NCI-H446 treated with DMSO at 0.1 percent for 48 hours (cell line): ENCODE results near the gene STXBP3.
A peak's percentile ranks its signal among the peaks of the same experiment; 100 is the strongest.
"Not testable (repeated sequence)": the region's sequence is repeated elsewhere in the genome, so short reads cannot be mapped to it uniquely, and the experiment has no call there.

ENCODE experiments used
- DNase-seq: peaks from one replicate; lab custom pipeline; 2025; lab: John Stamatoyannopoulos, UW

STXBP3 gene

DNA sequence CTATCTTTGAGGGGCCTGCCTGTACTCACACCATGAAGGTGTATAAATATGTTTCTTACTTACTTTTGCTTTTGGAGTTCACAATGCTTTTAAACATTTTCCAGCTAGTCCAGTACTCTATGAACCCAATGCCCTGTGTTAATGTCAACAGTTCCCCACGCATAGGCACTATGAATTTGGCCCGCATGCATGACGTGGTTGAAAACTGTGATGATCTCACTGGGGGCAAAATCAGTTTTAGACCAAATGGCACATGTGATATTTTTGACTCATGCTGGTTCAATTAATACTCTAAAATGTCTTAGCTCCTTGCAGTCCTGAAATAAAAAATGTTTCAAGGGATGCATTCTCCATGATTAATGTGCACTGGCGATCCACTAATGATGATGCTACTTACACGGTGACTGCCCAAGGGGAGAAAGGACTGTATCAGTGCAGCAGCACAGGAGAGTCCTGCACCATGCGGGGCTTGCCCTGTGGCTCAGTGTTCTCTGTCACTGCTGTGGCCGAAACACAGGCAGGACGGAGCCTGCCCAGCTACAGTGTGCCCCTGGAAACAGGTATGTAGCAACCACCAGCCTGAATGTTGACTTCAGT is 18.0 kb upstream of the STXBP3 start:
- DNase-seq: no peak

GRCh38 chr1:108729481-108729880 is 17.0 kb upstream of the STXBP3 start:
- DNase-seq: no peak

DNA sequence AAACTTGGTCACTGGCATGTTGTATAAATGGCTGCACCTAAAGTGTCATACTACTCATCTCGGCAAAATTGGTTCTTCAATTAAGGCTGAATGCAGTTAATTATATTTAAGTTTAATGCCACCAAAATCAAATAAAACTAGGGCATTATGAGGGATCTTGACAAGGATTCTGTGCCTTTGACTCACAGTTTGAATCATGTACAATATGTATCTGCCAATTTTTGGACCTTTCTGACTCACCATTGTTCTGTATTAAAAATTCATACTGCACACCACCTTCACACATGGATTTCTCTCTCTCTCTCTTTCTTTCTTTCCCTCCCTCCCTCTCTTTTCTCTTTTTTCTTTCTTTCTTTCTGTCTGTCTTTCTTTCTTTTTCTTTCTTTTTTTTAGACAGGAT is 14.1 kb upstream of the STXBP3 start:
- DNase-seq: no peak

DNA sequence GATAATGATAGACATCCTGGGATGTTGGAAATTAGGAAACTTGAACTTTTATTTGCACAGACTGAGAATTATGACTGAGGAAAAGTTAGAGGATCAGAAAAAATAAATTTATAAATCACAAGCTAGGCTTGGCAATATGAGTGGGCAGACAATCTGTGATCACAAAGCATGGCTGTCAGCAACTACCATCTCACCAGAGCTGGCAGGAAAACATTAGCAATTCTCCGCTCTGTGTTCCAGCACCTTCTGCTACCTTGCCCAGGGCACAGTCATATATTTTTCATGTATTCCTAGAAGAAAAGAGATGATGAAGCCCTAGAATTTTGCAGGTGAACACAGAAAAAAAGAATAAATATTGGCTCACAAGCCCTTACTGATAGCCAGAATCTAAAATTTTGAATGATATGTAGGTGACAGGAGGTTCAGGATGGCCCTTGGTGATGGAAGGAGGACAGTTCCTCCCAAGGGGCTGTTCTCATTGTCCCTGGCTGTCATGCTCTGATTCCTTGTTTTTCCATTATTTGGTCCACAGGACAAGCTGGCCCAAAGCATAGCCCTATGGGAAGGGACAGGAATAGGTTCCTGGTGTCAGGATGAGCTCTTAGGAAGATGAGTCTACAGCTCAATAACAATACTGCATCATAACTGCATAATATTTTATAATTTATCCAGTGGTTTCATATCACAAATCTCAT is 12.2 kb upstream of the STXBP3 start:
- DNase-seq: no peak

GRCh38 chr1:108742253-108742652 is 4.2 kb upstream of the STXBP3 start:
- no peak for DNase-seq

DNA sequence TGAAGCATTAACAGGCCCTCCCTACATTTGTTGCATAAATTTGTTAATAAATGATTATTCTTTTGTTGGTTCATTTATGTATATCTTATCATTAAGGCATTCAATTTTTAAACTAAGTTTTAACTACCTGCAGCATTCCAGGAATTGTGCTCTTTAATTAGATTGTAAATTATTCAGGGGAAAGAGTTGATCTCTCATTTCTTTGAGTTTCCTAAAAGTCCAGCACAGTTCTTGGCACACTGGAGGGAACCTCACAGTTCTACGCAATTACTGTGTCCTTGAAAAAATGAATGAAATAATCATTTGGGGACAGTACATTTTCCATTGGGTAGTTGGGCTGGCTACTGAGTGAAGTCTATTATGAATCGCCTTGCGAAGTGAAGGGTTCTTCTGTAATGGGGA is 493 bp upstream of the STXBP3 start:
- DNase-seq: no peak

- DNase-seq: peak; percentile 50
Observed at GRCh38 chr1:108747171-108747850, 837 bp downstream of the STXBP3 start.

DNA sequence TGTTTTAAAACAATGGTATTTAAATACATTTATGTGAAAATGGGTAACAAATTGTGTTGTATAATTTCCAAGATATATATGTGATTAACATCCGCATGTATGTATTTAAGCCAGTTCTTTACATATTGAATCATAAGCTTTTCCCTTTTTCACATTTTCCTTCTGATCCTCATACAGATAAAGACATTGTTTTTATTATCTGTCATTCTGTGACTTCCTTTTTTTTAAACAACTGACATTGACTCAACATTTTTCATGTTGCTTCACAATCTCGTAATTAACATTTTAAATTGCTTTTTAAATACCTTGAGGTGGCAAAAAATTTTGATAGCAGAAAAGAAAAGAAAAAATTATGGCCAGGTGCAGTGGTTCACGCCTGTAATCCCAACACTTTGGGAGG is 1.4 kb downstream of the STXBP3 start:
- DNase-seq: no peak

- DNase-seq: no peak
Observed at GRCh38 chr1:108749081-108749480, 2.6 kb downstream of the STXBP3 start.

GRCh38 chr1:108750476-108751181 is 4.2 kb downstream of the STXBP3 start:
- peak; percentile 37 for DNase-seq

DNA sequence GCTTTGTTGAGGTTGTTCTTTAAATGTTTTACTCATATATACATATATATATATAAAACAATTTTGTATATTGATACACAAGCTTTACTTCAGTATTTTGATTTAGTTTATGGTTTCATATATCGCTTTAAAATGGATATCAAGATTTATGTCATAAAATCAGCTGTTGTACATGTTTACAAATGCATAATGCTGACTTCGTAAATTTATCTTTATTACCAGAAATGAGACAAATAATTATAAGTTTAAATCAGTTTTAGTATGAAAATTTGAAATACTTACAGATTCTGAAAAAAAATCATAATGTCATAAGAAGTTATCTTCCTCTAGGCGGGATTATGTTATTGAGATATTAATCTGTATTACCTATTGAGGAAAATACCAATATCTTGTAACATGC is 6.9 kb downstream of the STXBP3 start:
- no peak for DNase-seq

- DNase-seq: peak; percentile 48
Observed at GRCh38 chr1:108758796-108759195, 12.3 kb downstream of the STXBP3 start.

DNA sequence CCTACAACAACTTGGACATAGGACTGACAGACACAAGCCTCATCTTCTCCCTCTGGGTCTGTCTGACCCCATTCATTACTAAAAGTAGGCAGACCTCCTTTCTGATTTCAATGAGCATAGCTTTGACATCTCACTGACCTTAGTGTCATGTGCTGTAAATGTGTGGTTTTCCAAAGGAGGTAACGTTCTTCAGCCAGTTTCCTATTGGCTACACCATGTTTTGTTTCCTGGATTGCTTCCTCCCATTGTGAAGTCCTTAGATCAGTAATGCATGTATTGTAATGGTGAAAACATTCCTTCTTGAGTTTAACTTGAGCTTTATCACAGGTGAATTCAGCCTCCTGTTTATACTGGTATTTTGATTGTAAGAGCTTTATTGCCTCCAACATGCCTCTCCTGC is 20.6 kb downstream of the STXBP3 start:
- no peak for DNase-seq

DNA sequence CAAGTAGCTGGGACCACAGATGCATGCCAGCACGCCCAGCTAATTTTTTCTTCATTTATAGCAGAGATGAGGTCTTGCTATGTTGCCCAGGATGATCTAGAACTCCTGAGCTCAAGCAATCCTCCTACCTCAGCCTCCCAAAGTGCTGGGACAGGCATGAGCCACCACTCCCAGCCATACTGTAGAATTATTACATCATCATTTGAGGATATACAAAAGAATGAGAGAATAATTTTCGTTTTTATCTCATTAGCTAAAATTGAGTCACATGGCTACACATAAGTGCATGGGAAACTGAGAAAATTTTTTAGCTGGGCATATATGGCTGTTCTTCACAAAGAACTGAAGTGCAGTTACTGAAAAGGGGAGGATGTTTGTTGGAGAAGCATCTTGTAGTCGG is 21.2 kb downstream of the STXBP3 start:
- no peak for DNase-seq

- DNase-seq: no peak
Observed at GRCh38 chr1:108777839-108778238, 31.4 kb downstream of the STXBP3 start.

DNA sequence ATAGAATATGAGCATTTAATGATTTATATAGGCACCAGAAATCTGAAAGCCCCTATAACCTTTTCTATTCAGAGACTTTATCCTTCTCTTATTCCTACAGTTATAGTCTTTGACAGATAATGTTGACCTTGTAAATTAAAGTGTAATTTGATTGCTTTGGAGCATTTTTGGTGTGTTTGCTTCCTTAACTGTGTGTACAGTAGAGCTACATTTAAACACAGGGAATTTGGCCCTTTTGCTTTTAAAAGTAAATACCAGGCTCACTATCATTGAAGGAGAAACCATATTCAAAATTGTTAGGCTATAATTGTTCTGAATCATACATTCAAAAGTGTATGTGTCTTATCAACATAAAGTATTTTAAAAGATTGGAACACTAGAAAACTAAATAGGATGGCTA is 33.0 kb downstream of the STXBP3 start:
- no peak for DNase-seq

- no peak for DNase-seq
Observed at GRCh38 chr1:108780937-108781574, 34.6 kb downstream of the STXBP3 start.

GRCh38 chr1:108781575-108781944 is 35.1 kb downstream of the STXBP3 start:
- not testable (repeated sequence) for DNase-seq

DNA sequence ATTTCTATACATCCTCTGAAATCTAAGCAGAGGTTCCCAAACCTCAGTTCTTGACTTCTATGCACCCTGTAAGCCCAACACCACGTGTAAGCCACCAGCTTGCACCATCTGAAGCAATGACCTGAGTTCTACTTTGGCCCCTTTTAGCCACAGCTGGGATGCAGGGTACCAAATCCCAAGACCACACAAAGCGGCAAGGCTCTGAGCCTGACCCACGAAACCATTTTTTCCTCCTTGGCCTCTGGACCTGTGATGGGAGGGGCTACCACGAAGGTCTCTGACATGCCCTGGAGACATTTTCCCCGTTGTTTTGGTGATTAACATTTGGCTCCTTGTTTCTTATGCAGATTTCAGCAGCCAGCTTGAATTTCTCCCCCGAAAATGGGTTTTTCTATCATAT is 38.8 kb downstream of the STXBP3 start:
- DNase-seq: no peak

GRCh38 chr1:108785880-108786279 is 39.4 kb downstream of the STXBP3 start:
- DNase-seq: no peak

DNA sequence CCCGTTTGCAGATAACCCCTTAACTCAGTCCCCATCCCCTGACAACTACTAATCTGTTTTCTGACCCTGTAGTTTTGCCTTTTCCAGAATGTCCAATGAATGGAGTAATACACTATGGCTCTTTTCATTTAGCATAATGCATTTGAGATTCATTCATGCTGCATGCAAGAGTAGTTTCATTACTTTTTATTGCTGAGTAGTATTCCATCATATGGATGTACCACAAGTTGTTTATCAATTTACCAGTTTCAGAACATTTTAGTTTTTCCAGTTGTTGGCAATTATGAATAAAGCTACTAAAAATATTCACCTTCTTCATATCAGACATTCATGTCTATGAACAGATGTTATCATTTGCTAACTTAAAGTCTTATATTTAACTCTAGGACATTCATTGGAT is 45.3 kb downstream of the STXBP3 start:
- DNase-seq: no peak

GRCh38 chr1:108792420-108792819 is 45.9 kb downstream of the STXBP3 start:
- DNase-seq: no peak
